ENCODE measurements around the gene IL2RA. TPM values are rescaled to one million over a fixed set of nuclear protein-coding genes. Genes with fewer than 3 reads are reported as not detected.

Gene IL2RA
- total and polyA plus RNA-seq, 9 of the 15 experiments (the other 6 are each of a cell fraction or from before 2014, with no cell fraction given) = 0.95 TPM; not detected in 8

GRCh38 chr10:6035101-6035834 lies 26.9 kb downstream of the IL2RA start:
- CTCF ChIA-PET (ENCODE audit: low intra/inter-chr PET ratio) = no interaction called here
- in situ Hi-C loops (cut with MboI) = no loop called here

GRCh38 chr10:6034371-6034770 lies 27.8 kb downstream of the IL2RA start:
- Histone ChIP-seq H3K27ac (ENCODE audit: extremely low read depth, low read depth, low read length) (peak overlapping the region; percentile 36; the same call in 1 of the 3 replicates), H3K79me2 (ENCODE audit: control insufficient read depth, insufficient read depth, low read length) (no peaks in the 10 kb centered on the region), H3K9me3 (replicated peaks; ENCODE audit: control insufficient read depth, insufficient read depth, low read depth, low read length) (no peaks in the 10 kb centered on the region), H3K9ac (ENCODE audit: insufficient read depth in 1 of 2, low read depth in 2 of 2, low read length in 2 of 2) (no peak overlapping the region), H3K4me2 (ENCODE audit: insufficient read depth, low read length) (no peak overlapping the region), H3K4me3 (no peak overlapping the region), H3K27me3 (ENCODE audit: control insufficient read depth in 2 of 2, insufficient read depth in 2 of 2, low read length in 2 of 2) (peaks cover 3 to 12% of the 10 kb centered on the region in 2 experiments; a peak in 3 of 5 replicates), H3K4me1 (replicated peaks in 1 of 2; ENCODE audit: control insufficient read depth in 2 of 2, insufficient read depth in 2 of 2, low read length in 2 of 2) (peaks cover 5 to 6% of the 10 kb centered on the region in 2 experiments; a peak in 3 of 5 replicates), H4K20me1 (replicated peaks; ENCODE audit: control insufficient read depth, insufficient read depth, low read length) (no peaks in the 10 kb centered on the region), H3K36me3 (ENCODE audit: control insufficient read depth, insufficient read depth, low read length) (no peaks in the 10 kb centered on the region), H3K9me1 (ENCODE audit: control insufficient read depth, insufficient read depth, low read length) (no peaks in the 10 kb centered on the region), H2AFZ (ENCODE audit: low read depth, low read length) (no peak overlapping the region)
- CTCF ChIA-PET (ENCODE audit: low intra/inter-chr PET ratio) = interaction anchor here (1.1 kb wide), 1 partner anchor 55 kb away, joined by 6 read pairs; the partner anchor contains the start of gene RBM17
- DNase-seq (ENCODE audit: extremely low read depth in 1 of 4, low spot score in 3 of 4) (no peak), ATAC-seq (no peak), FAIRE-seq (no peak)
- intact Hi-C loops (cut with micrococcal nuclease) (no loop called here), in situ Hi-C loops (cut with MboI) (no loop called here)
- POLR2A ChIA-PET = interaction anchor here (0.7 kb wide), 1 partner anchor 45 kb away, joined by 3 read pairs; no protein-coding TSS in a partner anchor
- 13% methylated on average over 1 of the region's 1 CpG for WGBS (ENCODE audit: insufficient coverage, low coverage, missing lambda C conversion rate)
- TF ChIP-seq SNIP1 (IDR thresholded peaks at IDR 0.05; ENCODE audit: low read depth) (no peak), ZKSCAN8 (CRISPR knock-in tag; IDR thresholded peaks at IDR 0.05) (no peak; the same call in 1 of the 2 replicates), ZNF23 (CRISPR knock-in tag; IDR thresholded peaks at IDR 0.05) (no peak), MECOM (CRISPR knock-in tag; IDR thresholded peaks at IDR 0.05) (no peak), TSC22D4 (tag; IDR thresholded peaks at IDR 0.05) (no peak), ELF1 (tag; IDR thresholded peaks at IDR 0.05) (peak; percentile 58), ETV1 (tag; conservative IDR thresholded peaks at IDR 0.05; ENCODE audit: low read depth) (0 out of 2 replicates have a peak, but pooled peaks have one; percentile 0), SPI1 (IDR thresholded peaks at IDR 0.05; ENCODE audit: borderline replicate concordance, low read depth, low read length) (0 out of 2 replicates have a peak, but pooled peaks have one; percentile 12), SOX6 (IDR thresholded peaks at IDR 0.05) (peak; percentile 3; the same call in 1 of the 2 replicates), HEY1 (CRISPR knock-in tag; IDR thresholded peaks at IDR 0.05; ENCODE audit: borderline replicate concordance) (no peak), NR2C1 (IDR thresholded peaks at IDR 0.05) (no peak), NR2C1 (tag; IDR thresholded peaks at IDR 0.05) (peak; percentile 5; the same call in 1 of the 2 replicates)
- TF ChIP-seq, protein P1, sequence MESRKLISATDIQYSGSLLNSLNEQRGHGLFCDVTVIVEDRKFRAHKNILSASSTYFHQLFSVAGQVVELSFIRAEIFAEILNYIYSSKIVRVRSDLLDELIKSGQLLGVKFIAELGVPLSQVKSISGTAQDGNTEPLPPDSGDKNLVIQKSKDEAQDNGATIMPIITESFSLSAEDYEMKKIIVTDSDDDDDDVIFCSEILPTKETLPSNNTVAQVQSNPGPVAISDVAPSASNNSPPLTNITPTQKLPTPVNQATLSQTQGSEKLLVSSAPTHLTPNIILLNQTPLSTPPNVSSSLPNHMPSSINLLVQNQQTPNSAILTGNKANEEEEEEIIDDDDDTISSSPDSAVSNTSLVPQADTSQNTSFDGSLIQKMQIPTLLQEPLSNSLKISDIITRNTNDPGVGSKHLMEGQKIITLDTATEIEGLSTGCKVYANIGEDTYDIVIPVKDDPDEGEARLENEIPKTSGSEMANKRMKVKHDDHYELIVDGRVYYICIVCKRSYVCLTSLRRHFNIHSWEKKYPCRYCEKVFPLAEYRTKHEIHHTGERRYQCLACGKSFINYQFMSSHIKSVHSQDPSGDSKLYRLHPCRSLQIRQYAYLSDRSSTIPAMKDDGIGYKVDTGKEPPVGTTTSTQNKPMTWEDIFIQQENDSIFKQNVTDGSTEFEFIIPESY (CRISPR knock-in tag; IDR thresholded peaks at IDR 0.05) = no peak
- BruUV-seq (replicated peaks) = no TSS peak

More at GRCh38 chr10:6035101-6035834, 26.9 kb downstream of the IL2RA start:
- WGBS (ENCODE audit: insufficient coverage, low coverage, missing lambda C conversion rate) = 31% methylated on average over 11 of the region's 13 CpGs
- Histone ChIP-seq H3K9ac (ENCODE audit: insufficient read depth in 1 of 2, low read depth in 2 of 2, low read length in 2 of 2) (no peak overlapping the region), H3K4me3 (no peak overlapping the region), H3K36me3 (ENCODE audit: control insufficient read depth, insufficient read depth, low read length) (no peaks in the 10 kb centered on the region), H3K9me3 (replicated peaks; ENCODE audit: control insufficient read depth, insufficient read depth, low read depth, low read length) (no peaks in the 10 kb centered on the region), H3K27me3 (ENCODE audit: control insufficient read depth in 2 of 2, insufficient read depth in 2 of 2, low read length in 2 of 2) (peaks cover 3 to 12% of the 10 kb centered on the region in 2 experiments; a peak in 4 of 5 replicates), H3K27ac (ENCODE audit: extremely low read depth, low read depth, low read length) (no peak overlapping the region), H3K9me1 (ENCODE audit: control insufficient read depth, insufficient read depth, low read length) (no peaks in the 10 kb centered on the region), H2AFZ (ENCODE audit: low read depth, low read length) (no peak overlapping the region), H3K4me2 (ENCODE audit: insufficient read depth, low read length) (no peak overlapping the region), H3K4me1 (replicated peaks in 1 of 2; ENCODE audit: control insufficient read depth in 2 of 2, insufficient read depth in 2 of 2, low read length in 2 of 2) (peaks cover 5 to 6% of the 10 kb centered on the region in 2 experiments; a peak in 3 of 5 replicates), H3K79me2 (ENCODE audit: control insufficient read depth, insufficient read depth, low read length) (no peaks in the 10 kb centered on the region), H4K20me1 (replicated peaks; ENCODE audit: control insufficient read depth, insufficient read depth, low read length) (no peaks in the 10 kb centered on the region)
- intact Hi-C loops (cut with micrococcal nuclease) = no loop called here
- no peak; the same call in 2 of the 3 replicates for ATAC-seq
- TF ChIP-seq NFIC (IDR thresholded peaks at IDR 0.05) (peak; percentile 76), ZNF57 (CRISPR knock-in tag; IDR thresholded peaks at IDR 0.05) (no peak)
- POLR2A ChIA-PET = no interaction called here
- DNase-seq (ENCODE audit: extremely low read depth in 1 of 4, low spot score in 3 of 4) = no peak
- FAIRE-seq = no peak
- BruUV-seq (replicated peaks) = no TSS peak
